DOHH2 (cell line): ENCODE data around the gene ASTL.

Experiments
- CTCF ChIP-seq: fragments of 200-600 bp; sonication (generic); IDR thresholded peaks from one replicate; pipeline ENCODE4 v1.5.1; 2014; ENCODE audit warnings: antibody characterized with exemption, mild to moderate bottlenecking, low read depth, low read length; ENCODE audit not compliant: poor library complexity, severe bottlenecking
- EZH2phosphoT487 ChIP-seq: fragments of 200-600 bp; sonication (generic); IDR thresholded peaks from 2 replicates; pipeline ENCODE4 v1.6.1; 2017; ENCODE audit warnings: borderline replicate concordance, mild to moderate bottlenecking, antibody characterized with exemption, low read length, moderate library complexity, mixed read lengths

- no peak for TF ChIP-seq CTCF
- no peak for TF ChIP-seq EZH2phosphoT487
Observed at GRCh38 chr2:96083064-96083939, 55.0 kb downstream of the ASTL start.
